Adrenal gland (tissue), 5 donors: ENCODE data around the gene MCM10.

Source experiments
- POLR2A ChIP-seq, 2 donors: fragments of 450-650 bp; IDR thresholded peaks; one replicate each; pipeline ENCODE4 v1.6.1; 2017; ENCODE audit warnings: antibody characterized with exemption in 2 of 2, mild to moderate bottlenecking in 2 of 2, moderate library complexity in 1 of 2
- TF ChIP-seq, protein P1 (sequence below), 6 experiments: fragments of 450-650 bp in 4 of 6; fragments of 200-600 bp in 2 of 6; sonication (generic) in 1 of 6; IDR thresholded peaks; 1 replicate in 5 of 6; 2 replicates in 1 of 6; pipeline versions ENCODE4 v1.5.1 to v1.8.0; 2016 to 2021; ENCODE audit warnings: antibody characterized with exemption in 6 of 6, mild to moderate bottlenecking in 2 of 6, moderate library complexity in 1 of 6
- donor health status: DM: no; HTN: no; CAD: no.

- TF ChIP-seq, protein P1, sequence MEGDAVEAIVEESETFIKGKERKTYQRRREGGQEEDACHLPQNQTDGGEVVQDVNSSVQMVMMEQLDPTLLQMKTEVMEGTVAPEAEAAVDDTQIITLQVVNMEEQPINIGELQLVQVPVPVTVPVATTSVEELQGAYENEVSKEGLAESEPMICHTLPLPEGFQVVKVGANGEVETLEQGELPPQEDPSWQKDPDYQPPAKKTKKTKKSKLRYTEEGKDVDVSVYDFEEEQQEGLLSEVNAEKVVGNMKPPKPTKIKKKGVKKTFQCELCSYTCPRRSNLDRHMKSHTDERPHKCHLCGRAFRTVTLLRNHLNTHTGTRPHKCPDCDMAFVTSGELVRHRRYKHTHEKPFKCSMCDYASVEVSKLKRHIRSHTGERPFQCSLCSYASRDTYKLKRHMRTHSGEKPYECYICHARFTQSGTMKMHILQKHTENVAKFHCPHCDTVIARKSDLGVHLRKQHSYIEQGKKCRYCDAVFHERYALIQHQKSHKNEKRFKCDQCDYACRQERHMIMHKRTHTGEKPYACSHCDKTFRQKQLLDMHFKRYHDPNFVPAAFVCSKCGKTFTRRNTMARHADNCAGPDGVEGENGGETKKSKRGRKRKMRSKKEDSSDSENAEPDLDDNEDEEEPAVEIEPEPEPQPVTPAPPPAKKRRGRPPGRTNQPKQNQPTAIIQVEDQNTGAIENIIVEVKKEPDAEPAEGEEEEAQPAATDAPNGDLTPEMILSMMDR (IDR thresholded peaks at IDR 0.05): no peak
- no peak for TF ChIP-seq POLR2A (IDR thresholded peaks at IDR 0.05)
Measured at GRCh38 chr10:13225601-13226000, 64.2 kb downstream of the MCM10 start.
